NCI-H187 treated with DMSO at 0.1 percent for 48 hours (cell line): ENCODE data around the gene TNFRSF12A.

Experiments used
- DNase-seq: peaks from one replicate; lab custom pipeline; 2025; lab: John Stamatoyannopoulos, UW

TNFRSF12A gene

DNA sequence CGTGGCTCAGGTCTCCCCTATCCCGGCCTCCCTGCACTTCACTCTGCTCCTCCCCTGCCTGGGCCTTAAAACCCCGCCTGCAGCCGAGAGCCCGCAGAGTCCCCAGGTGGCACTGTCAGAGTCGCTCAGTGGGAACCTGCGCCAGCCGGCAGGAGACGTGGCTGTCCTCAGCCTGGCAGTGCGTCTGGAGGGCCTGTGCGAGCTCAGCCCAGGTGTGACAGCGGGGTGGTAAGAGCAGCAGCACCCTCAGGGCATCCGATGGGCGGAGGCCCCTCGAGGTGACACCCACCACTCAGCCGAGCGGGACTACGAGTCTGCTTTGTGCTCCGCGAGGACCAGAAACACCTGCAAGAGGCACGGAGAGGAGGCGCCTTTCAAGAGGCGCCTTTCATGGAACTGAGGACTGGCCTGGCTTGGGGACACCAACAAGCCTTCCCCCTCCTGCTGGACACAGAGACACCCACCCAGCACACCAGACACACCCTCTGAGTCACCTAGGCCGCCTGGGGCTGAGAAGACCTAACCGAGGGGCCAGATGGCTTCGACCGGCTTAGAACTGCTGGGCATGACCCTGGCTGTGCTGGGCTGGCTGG lies 7.2 kb upstream of the TNFRSF12A start, which contains the start of gene CLDN9:
TSS of gene CLDN9 (plus strand) at position 96 of the 593 bp plus-strand sequence. CDS start at position 536, 440 bp downstream.
- peak; percentile 77 for DNase-seq

GRCh38 chr16:3013491-3013951 lies 6.6 kb upstream of the TNFRSF12A start:
- no peak for DNase-seq

DNA sequence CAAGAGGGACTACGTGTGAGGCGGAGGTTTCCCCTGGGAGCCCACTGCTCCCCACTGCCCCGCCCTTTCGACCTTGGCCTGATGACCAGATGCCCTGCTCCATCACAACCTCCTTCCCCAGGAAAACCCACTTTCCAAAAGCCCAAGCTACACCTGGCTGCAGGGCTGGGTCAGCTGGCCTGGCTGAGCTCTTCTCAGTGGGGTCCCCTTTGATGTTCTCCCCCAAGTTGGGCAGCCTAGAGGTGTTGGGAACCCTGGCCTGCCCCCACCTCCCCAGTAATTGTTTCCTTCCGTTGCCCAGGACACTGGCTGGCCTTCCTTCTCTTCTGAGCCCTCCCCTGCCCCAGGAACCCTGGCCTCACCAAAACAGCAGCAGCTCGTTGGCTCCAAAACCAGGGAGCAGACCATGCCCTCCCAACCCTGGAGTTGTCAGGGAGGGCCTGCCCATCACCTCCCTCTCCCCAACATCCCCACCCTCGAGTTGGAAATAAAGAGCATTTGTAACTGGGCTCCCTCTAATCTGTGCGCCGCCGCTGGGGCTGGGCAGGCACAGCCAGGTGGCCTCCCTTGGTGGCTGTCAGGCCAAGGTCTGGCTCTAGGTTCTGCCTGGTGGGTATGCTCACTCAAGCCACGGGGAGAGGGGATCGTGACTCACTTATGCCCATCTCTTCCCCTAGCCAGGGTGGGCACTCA lies 6.0 kb upstream of the TNFRSF12A start:
- DNase-seq, result no peak

DNA sequence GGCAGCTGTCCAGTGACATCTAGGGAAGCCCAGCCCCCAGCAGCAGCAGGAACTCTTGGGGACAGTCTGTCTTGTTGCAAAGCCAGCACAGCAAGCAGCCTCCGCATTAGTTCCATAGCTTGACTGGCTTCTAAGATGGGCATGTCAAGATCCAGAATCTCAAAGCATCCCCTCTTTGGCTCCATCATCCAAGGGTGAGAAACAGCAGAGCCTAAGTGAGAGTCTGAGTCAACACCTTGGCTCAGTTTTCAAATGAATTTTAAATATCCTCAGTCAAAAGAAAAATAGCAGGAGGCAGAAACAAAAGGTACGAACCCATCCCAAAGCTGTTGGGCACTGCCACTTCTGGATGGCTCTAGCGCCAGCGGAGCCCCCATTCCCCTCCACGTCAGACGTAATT lies 5.2 kb upstream of the TNFRSF12A start:
- DNase-seq, result no peak

DNA sequence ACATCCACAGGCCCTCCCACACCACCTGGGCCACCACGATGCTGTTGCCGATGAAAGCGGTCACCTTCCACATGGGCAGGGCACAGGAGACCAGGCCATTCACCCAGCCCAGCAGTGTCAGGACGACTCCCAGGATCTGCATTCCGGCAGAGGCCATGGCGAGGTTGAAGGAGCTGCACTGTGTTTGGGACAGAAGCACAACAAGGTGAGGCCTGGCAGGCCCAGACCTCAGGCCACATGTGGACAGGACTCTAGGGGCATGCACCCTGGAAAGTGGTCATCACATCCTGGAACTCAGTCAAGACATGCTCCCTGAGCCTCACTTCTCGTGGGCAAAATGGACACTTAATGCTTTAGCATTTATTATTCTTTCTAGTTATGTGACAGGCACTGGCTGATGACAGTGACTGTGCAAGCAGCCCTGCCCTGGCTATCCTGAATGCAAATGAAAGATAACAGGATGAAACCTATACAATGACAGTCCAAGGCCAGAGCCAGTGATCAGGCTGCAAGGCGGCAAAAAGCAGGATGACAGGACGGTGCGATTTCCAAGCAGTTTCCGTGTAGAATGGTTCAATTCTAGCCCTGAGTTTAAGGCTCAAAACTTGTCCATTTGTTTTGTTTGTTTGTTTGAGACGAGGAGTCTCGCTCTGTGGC lies 4.2 kb upstream of the TNFRSF12A start:
- no peak for DNase-seq

DNA sequence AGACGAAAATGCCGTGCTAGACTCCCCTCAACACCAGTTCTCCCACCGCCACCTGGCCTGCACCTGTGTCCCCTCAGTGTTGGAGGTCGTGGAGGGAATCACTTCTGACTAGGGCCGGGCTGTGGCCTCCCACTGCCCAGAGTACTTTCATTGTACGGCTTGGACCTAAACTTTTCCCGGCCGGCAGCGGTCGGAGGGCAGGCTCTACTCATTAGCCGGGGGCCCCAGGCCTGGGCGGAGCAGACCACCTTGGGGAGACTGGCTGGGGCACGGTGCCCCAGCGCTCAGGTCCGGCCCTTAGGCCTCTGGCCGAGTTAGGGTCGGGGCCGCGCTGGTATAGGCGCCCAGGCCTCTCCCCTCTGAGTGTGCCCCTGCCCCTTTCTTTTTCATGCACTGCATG lies 2.8 kb upstream of the TNFRSF12A start:
- no peak for DNase-seq

DNA sequence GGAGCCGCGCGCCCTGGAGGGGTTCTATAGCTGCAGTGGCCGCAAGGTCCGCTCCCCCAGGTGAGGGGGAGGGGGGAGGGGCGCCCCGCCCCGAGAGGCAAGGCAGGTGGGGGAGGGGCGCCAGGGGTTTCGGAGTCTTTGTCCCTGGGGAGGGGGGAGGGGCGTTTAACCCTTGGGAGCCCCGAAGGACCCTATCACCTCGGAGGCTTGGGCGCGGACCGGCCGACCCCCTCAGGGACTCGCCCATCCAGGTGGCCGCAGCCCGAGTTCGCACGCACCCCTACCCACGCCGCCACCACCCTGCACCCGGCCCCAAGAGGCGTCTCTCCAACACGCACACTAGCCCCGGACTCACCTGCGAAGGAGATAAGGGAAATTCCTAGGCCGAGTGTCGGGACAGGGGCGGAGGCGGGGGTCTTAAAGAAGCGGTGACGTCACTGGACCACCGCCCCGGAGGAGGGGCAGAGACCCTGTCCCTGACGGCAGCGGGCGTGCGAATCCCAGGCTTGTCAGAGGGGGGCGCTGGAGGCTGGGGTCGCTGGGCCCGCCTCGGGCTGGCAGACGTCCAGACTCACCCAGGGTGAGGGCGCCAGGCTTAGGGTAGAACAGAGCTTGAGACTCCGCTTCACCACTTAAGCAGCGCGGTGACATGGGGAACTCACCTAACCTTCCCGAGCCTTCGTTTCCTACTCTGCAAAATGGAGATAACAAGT lies 2.2 kb upstream of the TNFRSF12A start, which contains the start of gene CLDN6:
TSS of gene CLDN6 (minus strand) at position 390 of the 713 bp plus-strand sequence. CDS start 2,162 bp downstream, outside the sequence.
- no peak for DNase-seq

DNA sequence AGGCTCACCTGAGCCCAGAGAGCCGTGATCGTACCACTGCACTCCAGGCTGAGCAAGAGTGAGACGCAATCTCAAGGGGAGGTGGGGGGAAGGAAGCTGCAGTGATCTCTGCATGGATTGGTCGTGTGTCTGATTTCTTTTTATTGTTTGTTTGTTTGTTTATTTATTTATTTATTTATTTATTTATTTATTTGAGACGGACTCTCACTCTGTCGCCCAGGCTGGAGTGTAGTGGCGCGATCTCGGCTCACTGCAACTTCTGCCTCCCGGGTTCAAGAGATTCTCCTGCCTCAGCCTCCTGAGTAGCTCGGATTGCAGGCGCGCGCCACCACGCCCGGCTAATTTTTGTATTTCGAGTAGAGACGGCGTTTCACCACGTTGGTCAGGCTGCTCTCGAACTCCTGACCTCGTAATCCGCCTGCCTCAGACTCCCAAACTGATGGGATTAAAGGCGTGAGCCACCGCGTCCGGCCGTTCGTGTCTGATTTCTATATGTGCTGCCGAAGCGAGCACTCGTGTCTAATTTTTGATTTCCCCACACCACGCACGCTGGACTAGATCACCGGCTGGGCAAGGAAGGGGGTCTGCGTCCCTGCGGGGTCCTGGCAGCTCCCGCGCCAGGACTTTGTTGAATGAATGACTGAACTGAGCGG lies 448 bp upstream of the TNFRSF12A start:
- no peak for DNase-seq

- DNase-seq, result no peak
Observed at GRCh38 chr16:3020604-3021448, 658 bp downstream of the TNFRSF12A start.

DNA sequence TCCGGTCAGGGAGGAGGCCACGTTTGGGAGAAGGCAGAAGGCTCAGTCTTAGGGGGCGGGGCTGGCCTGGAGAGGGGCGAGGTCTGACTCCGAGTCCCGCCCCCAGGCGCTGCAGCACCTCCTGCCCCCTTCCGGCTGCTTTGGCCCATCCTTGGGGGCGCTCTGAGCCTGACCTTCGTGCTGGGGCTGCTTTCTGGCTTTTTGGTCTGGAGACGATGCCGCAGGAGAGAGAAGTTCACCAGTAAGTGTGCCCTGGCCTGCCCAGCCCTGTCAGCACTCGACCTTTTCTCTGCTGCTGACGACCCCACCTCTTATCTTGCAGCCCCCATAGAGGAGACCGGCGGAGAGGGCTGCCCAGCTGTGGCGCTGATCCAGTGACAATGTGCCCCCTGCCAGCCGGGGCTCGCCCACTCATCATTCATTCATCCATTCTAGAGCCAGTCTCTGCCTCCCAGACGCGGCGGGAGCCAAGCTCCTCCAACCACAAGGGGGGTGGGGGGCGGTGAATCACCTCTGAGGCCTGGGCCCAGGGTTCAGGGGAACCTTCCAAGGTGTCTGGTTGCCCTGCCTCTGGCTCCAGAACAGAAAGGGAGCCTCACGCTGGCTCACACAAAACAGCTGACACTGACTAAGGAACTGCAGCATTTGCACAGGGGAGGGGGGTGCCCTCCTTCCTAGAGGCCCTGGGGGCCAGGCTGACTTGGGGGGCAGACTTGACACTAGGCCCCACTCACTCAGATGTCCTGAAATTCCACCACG lies 1.5 kb downstream of the TNFRSF12A start:
- DNase-seq, result no peak

GRCh38 chr16:3022208-3022683 lies 2.1 kb downstream of the TNFRSF12A start:
- DNase-seq, result no peak

DNA sequence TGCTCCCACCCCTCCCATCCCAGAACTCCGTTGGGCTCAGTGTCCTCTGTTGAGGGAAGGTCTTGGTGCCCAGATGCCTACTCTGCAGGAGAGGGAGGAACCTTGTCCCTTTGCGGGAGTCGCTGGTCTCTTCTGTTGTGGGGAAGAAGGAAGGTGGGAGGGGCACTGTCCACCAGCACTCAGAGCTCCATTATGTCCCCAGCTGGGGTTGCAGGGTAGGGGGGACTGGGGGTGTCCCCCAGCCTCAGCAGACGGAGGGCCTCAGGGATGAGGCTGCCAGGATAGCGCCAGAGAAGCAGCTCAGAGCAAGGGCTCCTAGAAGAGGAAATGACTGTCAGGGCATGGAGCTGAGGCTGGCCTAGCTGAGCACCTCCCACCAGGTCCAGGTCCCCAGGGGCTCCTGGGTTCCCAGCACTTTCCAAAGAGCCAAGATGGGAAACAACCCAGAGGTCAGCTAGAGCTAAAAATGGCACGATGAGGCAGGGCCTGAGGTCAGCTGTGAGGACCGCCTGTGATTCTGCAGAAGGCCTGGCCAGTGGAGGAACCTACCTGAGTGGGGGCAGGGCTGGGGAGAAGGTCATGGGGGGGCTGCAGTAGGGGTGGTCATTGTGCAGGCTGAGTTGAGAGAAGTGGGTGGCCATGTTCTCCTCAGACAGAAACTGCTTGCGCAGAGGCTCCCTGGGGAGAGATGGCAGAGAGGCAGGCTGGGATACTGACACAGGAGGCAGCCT lies 2.7 kb downstream of the TNFRSF12A start:
- no peak for DNase-seq

DNA sequence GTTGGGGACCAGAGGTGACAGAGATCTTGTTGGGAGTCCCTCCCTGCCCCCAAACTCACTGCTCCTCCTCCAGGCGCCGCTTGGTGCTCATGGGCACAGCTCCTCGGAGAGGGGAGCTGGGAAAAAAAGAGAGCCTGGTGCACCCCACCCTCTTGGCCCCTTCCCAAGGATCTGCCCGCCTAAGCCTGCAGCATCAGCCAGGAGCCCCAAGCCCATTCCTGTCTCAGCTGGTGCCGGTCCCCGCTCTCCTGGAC lies 3.2 kb downstream of the TNFRSF12A start:
- no peak for DNase-seq

DNA sequence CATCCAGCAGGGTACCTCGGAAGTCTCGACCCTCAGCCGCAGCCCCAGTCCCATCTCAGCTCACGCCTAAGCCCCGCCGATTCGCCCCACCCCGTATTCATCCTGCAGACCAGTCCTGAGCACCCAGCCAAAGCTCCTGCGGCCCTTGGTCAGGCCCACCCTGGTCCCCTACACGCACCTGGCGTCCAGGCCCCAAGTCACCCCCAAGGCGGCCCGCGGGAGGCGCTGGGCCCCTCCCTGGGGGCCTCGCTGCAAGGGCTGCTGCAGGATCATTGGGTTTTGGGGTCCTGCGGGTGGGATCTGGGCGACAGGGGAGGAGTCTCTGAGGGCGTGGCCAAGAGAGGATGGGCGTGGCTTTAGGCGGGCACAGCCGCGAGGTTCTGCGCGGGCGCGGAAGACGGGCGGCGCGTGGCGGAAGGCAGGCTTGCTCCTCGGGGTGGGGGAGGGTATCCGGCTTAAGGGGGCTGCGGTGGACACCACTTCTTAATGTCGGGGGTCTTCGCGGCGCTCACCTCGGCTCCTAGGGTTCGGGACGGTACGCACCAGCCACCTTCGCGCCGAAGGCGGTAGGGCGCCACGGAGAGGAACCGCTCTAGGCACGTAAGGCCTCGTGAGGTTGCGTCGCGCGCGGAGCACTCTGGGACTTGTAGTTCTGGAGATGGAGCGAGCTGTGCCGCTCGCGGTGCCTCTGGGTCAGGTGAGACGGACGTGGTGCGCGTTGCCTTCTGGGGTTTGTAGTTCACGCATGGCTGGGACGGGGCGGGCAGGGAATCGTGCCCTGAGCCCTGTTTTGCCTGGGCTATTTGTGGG lies 3.7 kb downstream of the TNFRSF12A start, which contains the start of the genes HCFC1R1 and THOC6:
TSS of gene HCFC1R1 (minus strand) at position 274 of the 810 bp plus-strand sequence. CDS start at position 273, 1 bp downstream.
TSS of gene THOC6 (plus strand) at position 367 of the 810 bp plus-strand sequence. CDS start at position 659, 292 bp downstream.
- DNase-seq, result peak; percentile 92

DNA sequence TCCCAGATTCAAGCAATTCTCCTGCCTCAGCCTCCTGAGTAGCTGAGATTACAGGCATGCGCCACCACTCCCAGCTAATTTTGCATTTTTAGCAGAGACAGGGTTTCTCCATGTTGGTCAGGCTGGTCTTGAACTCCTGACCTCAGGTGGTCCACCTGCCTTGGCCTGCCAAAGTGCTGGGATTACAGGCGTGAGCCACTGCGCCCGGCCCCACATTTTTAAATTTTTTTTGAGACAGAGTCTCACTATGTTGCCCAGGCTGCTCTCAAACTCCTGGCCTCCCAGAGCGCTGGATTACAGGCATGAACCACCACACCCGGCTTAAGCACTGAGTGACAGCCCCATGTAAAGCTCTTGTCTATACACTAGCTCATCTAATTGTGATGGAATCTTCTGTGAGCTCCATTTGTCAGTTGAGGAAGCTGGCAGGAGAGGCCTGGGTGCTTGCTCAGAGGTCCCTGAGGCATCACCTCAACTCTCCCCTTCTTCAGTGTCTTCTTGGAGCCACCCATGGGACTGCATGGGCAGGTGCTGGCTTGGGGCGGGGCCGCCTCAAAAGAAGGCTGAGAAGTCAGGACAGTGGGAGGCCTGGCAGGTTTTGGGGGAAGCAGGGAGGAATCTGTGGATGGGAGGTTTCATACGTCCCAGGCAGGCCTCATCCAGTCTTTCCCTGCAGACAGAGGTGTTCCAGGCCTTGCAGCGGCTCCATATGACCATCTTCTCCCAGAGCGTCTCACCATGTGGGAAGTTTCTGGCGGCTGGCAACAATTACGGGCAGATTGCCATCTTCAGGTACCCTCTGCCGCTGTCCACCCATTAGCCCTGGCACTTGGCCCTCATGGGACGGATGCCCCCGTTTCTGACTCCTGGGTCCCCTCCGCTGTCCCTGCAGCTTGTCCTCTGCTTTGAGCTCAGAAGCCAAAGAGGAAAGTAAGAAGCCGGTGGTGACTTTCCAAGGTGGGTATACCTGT lies 5.1 kb downstream of the TNFRSF12A start:
- DNase-seq, result no peak

DNA sequence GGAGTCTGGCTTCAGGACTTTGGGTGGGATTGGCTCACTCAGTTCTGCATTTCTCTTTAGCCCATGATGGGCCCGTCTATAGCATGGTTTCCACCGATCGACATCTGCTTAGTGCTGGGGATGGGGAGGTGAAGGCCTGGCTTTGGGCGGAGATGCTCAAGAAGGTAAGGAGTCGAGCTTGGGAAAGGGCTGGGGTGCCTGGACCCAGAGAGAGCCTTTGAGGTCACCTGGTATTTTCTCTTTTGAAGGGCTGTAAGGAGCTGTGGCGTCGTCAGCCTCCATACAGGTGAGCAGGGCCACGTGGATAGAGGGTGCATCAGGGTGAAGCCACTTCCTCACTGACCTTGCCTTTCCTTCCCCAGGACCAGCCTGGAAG lies 5.8 kb downstream of the TNFRSF12A start:
- no peak for DNase-seq
